ENCODE results near the gene KCNE1.
A peak's percentile ranks its signal among the peaks of the same experiment; 100 is the strongest.

Gene KCNE1

GRCh38 chr21:34524646-34525601 is 12.9 kb upstream of the KCNE1 start:
- CTCF ChIA-PET, result interaction anchor here (0.6 to 26.3 kb wide), 15 partner anchors 9 to 110 kb away, joined by 3 to 351 read pairs (median 4); no protein-coding TSS in a partner anchor
- DNase-seq (ENCODE audit: low read depth, low spot score), result no peak
- TF ChIP-seq CTCF (IDR thresholded peaks at IDR 0.05; ENCODE audit: insufficient read depth, low read length, missing control alignments), result no peak
- POLR2A ChIA-PET, result interaction anchor here (0.6 to 4.0 kb wide), 7 partner anchors 10 to 1092 kb away, joined by 3 to 61 read pairs (median 6); no protein-coding TSS in a partner anchor
- H3K4me3 ChIP-seq (ENCODE audit: low read depth, low read length), result peak overlapping the region; percentile 67

GRCh38 chr21:34523019-34523555 is 11.1 kb upstream of the KCNE1 start:
- DNase-seq (ENCODE audit: low read depth, low spot score), result no peak
- TF ChIP-seq CTCF (IDR thresholded peaks at IDR 0.05; ENCODE audit: insufficient read depth, low read length, missing control alignments), result no peak
- peak overlapping the region; percentile 4; the same call in 1 of the 2 replicates for H3K4me3 ChIP-seq (ENCODE audit: low read depth, low read length)
- POLR2A ChIA-PET, result interaction anchor here (0.7 to 1.2 kb wide), 2 partner anchors 30 to 45 kb away, joined by 3 to 4 read pairs; no protein-coding TSS in a partner anchor
- CTCF ChIA-PET, result interaction anchor here (0.9 to 26.3 kb wide), 7 partner anchors 9 to 80 kb away, joined by 3 to 351 read pairs (median 7); no protein-coding TSS in a partner anchor

DNA sequence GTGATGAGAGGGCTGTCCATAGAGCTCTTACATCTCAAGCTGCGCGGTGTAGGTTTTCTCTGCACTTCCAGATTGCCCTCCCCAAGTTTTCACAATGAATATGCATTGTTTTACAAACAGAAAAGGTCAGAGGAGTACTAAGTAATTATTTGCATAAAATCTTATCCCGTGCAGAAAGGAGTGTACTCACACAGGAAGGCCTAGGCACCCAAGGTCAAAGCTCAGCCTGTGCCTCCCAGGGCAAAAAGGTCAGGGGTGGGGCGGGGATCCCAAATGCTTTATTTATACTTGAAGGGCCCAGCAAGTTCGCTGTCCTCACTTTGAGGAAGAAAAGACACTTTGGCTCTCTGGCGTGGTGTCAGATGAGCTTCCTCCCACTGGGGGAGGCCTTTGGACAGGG is 10.3 kb upstream of the KCNE1 start:
- no peak for DNase-seq (ENCODE audit: low read depth, low spot score)
- ChIA-PET CTCF (interaction anchor here (1.1 to 26.3 kb wide), 7 partner anchors 8 to 110 kb away, joined by 3 to 351 read pairs (median 7); no protein-coding TSS in a partner anchor), POLR2A (interaction anchor here (0.8 to 1.2 kb wide), 2 partner anchors 31 to 60 kb away, joined by 3 to 4 read pairs; no protein-coding TSS in a partner anchor)
- no peak overlapping the region for H3K4me3 ChIP-seq (ENCODE audit: low read depth, low read length)
- TF ChIP-seq CTCF (IDR thresholded peaks at IDR 0.05; ENCODE audit: insufficient read depth, low read length, missing control alignments), result no peak

DNA sequence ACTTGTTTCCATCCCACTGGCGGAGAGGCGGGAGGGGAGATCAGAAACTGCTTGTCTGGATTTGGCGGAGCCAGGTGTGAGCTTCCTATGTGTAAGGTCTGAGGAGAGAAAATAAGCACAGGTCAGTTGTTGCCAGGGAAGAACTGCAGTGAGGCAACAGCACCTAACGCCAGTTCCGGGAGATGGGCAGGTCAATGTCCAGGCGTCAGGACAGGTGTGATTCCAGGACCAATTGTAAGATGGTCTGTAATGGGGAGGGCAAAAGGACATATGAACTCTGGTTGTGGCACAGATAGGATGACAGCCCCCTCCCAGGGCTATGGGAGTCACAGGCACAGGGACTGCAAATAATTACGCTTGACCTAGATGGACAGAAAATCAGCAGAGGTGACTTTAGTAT is 9.6 kb upstream of the KCNE1 start:
- TF ChIP-seq CTCF (IDR thresholded peaks at IDR 0.05; ENCODE audit: insufficient read depth, low read length, missing control alignments), result no peak
- CTCF ChIA-PET, result interaction anchor here (0.6 to 26.3 kb wide), 5 partner anchors 11 to 681 kb away, joined by 3 to 351 read pairs (median 5); no protein-coding TSS in a partner anchor
- no peak overlapping the region for H3K4me3 ChIP-seq (ENCODE audit: low read depth, low read length)
- POLR2A ChIA-PET, result interaction anchor here (1.6 kb wide), 1 partner anchor 81 kb away, joined by 3 read pairs; no protein-coding TSS in a partner anchor
- no peak for DNase-seq (ENCODE audit: low read depth, low spot score)

GRCh38 chr21:34520764-34521508 is 8.9 kb upstream of the KCNE1 start:
- DNase-seq (ENCODE audit: low read depth, low spot score), result no peak
- H3K4me3 ChIP-seq (ENCODE audit: low read depth, low read length), result no peak overlapping the region
- ChIA-PET CTCF (interaction anchor here (1.1 to 26.3 kb wide), 4 partner anchors 10 to 82 kb away, joined by 5 to 351 read pairs (median 96); no protein-coding TSS in a partner anchor), POLR2A (interaction anchor here (1.6 kb wide), 1 partner anchor 82 kb away, joined by 3 read pairs; no protein-coding TSS in a partner anchor)
- TF ChIP-seq CTCF (IDR thresholded peaks at IDR 0.05; ENCODE audit: insufficient read depth, low read length, missing control alignments), result no peak

All from AG04449 (cell line).